K562 (cell line): ENCODE data around the gene DGKB. TPM values are rescaled to one million over a fixed set of nuclear protein-coding genes. Genes with fewer than 3 reads are reported as not detected.

Source experiments
- ATAC-seq: fragments of 200-7000 bp; cut with Tn5 transposase; 3 replicates; pipeline ENCODE4 v1.9.1; 2020; ENCODE audit warnings: moderate library complexity
- BruUV-seq: library from RNA; stranded (reverse); fragments of 400-500 nt; replicated peaks from 2 replicates; lab custom pipeline; 2021; lab: Mats Ljungman, UMichigan
- CTCF ChIA-PET: fragments of 300-600 bp; formaldehyde crosslinking; extraction: SDS; loops from one replicate; lab custom pipeline; 2021; ENCODE audit warnings: low intra/inter-chr PET ratio; lab: Yijun Ruan, JAX
- POLR2A ChIA-PET: fragments of 300-600, 350-650 bp; sonication (Branson Sonifier 250); formaldehyde crosslinking; extraction: SDS; loops from one replicate; lab custom pipeline; 2021; ENCODE audit warnings: antibody characterized with exemption, inconsistent platforms; lab: Yijun Ruan, JAX
- DNase-seq, 4 experiments: peaks; one replicate each; pipeline versions ENCODE4 v3.0.0 to v3.0.0-alpha.2; 2011 to 2018; ENCODE audit warnings: low spot score in 3 of 4, mixed read lengths in 3 of 4; ENCODE audit errors: extremely low read depth in 1 of 4
- FAIRE-seq: peaks from 2 replicates; lab custom pipeline; 2011; peaks lifted over from hg19 to GRCh38; lab: Jason Lieb, UNC
- H2AFZ ChIP-seq: 2 replicates; pipeline ENCODE4 v1.6.0; 2011; ENCODE audit warnings: low read depth, low read length, control low read depth, inconsistent platforms
- H3K27ac ChIP-seq: fragments of 200-600 bp; 3 replicates; pipeline ENCODE4 v1.8.0; 2011; ENCODE audit warnings: low read depth, mild to moderate bottlenecking, control low read depth, inconsistent platforms, low read length, moderate library complexity, mixed read lengths; ENCODE audit errors: extremely low read depth
- H3K27me3 ChIP-seq, 2 experiments: fragments of 300-600 bp in 1 of 2; 2 replicates in 1 of 2; 3 replicates in 1 of 2; pipeline versions ENCODE4 v1.6.0 to v1.8.0; 2011; ENCODE audit warnings: inconsistent platforms in 2 of 2, low read length in 2 of 2, mild to moderate bottlenecking in 1 of 2, mixed read lengths in 1 of 2, moderate library complexity in 1 of 2; ENCODE audit not compliant: control insufficient read depth in 2 of 2, insufficient read depth in 2 of 2
- H3K36me3 ChIP-seq: fragments of 300-600 bp; 3 replicates; pipeline ENCODE4 v1.8.0; 2011; ENCODE audit warnings: mild to moderate bottlenecking, low read length, inconsistent platforms; ENCODE audit not compliant: control insufficient read depth, insufficient read depth
- H3K4me1 ChIP-seq, 2 experiments: fragments of 200-600 bp in 1 of 2; replicated peaks in 1 of 2; 2 replicates in 1 of 2; 3 replicates in 1 of 2; pipeline versions ENCODE4 v1.5.1 to v1.8.0; 2011; ENCODE audit warnings: inconsistent platforms in 2 of 2, low read length in 2 of 2, mild to moderate bottlenecking in 1 of 2, mixed read lengths in 1 of 2, moderate library complexity in 1 of 2; ENCODE audit not compliant: control insufficient read depth in 2 of 2, insufficient read depth in 2 of 2
- H3K4me2 ChIP-seq: 2 replicates; pipeline ENCODE4 v1.6.1; 2011; ENCODE audit warnings: low read length, control low read depth, inconsistent platforms, mixed read lengths; ENCODE audit not compliant: insufficient read depth
- H3K4me3 ChIP-seq: fragments of 200-600 bp; sonication (generic), shearing (Covaris generic); 2 replicates; pipeline ENCODE4 v1.5.1; 2016; ENCODE audit warnings: control low read depth, inconsistent platforms
- H3K79me2 ChIP-seq: fragments of 200-600 bp; 3 replicates; pipeline ENCODE4 v1.8.0; 2011; ENCODE audit warnings: low read length, inconsistent platforms; ENCODE audit not compliant: control insufficient read depth, insufficient read depth
- H3K9ac ChIP-seq, 2 experiments: 2 replicates each; pipeline versions ENCODE4 v1.6.0 to v1.6.1; 2011; ENCODE audit warnings: low read depth in 2 of 2, low read length in 2 of 2, control low read depth in 1 of 2, inconsistent platforms in 1 of 2, mild to moderate bottlenecking in 1 of 2, mixed read lengths in 1 of 2; ENCODE audit not compliant: insufficient read depth in 1 of 2
- H3K9me1 ChIP-seq: one replicate; pipeline ENCODE4 v1.6.0; 2011; ENCODE audit warnings: inconsistent platforms, mild to moderate bottlenecking, low read length, moderate library complexity; ENCODE audit not compliant: control insufficient read depth, insufficient read depth
- H3K9me3 ChIP-seq: replicated peaks from 2 replicates; pipeline ENCODE4 v1.5.1; 2011; ENCODE audit warnings: low read depth, low read length, inconsistent platforms; ENCODE audit not compliant: control insufficient read depth, insufficient read depth
- H4K20me1 ChIP-seq: replicated peaks from 2 replicates; pipeline ENCODE4 v1.6.1; 2011; ENCODE audit warnings: low read length, inconsistent platforms, mixed read lengths; ENCODE audit not compliant: control insufficient read depth, insufficient read depth
- ELF4 ChIP-seq: fragments of 450-650 bp; formaldehyde crosslinking; IDR thresholded peaks from 2 replicates; pipeline ENCODE4 v1.4.0; 2022; ENCODE audit warnings: missing genetic modification characterization
- HSF4 ChIP-seq: fragments of 250-450 bp; sonication (Bioruptor Pico); IDR thresholded peaks from 2 replicates; pipeline ENCODE4 v2.1.2; 2022; ENCODE audit warnings: mild to moderate bottlenecking, moderate library complexity, borderline replicate concordance
- IRF9 ChIP-seq: fragments of 450-650 bp; IDR thresholded peaks from 2 replicates; pipeline ENCODE4 v1.6.1; 2016; ENCODE audit warnings: missing biosample characterization, missing genetic modification characterization
- MTA3 ChIP-seq: fragments of 450-650 bp; formaldehyde crosslinking; IDR thresholded peaks from 2 replicates; pipeline ENCODE4 v1.6.1; 2017; ENCODE audit warnings: mild to moderate bottlenecking, borderline replicate concordance
- NR4A1 ChIP-seq, 2 experiments: fragments of 250-450 bp in 1 of 2; fragments of 450-650 bp in 1 of 2; sonication (Bioruptor Pico) in 1 of 2; IDR thresholded peaks; 2 replicates each; pipeline versions ENCODE4 v1.4.0 to v1.6.1; 2016 to 2020; ENCODE audit warnings: mild to moderate bottlenecking in 2 of 2, missing compliant biosample characterization in 1 of 2, missing genetic modification characterization in 1 of 2, moderate library complexity in 1 of 2
- PTRF ChIP-seq: fragments of 450-650 bp; IDR thresholded peaks from 2 replicates; pipeline ENCODE4 v1.6.1; 2016; ENCODE audit warnings: mild to moderate bottlenecking, missing genetic modification characterization, missing compliant biosample characterization
- SAFB2 ChIP-seq: fragments of 200-400 bp; formaldehyde crosslinking; IDR thresholded peaks from 2 replicates; pipeline ENCODE4 v1.6.1; 2018; ENCODE audit warnings: borderline replicate concordance, low read length, low read depth, moderate library complexity; ENCODE audit not compliant: severe bottlenecking
- SRSF9 ChIP-seq: fragments of 200-400 bp; formaldehyde crosslinking; IDR thresholded peaks from 2 replicates; pipeline ENCODE4 v1.6.1; 2017; ENCODE audit warnings: low read depth, low read length, borderline replicate concordance
- ZNF133 ChIP-seq: fragments of 250-450 bp; sonication (Bioruptor Pico); IDR thresholded peaks from 2 replicates; pipeline ENCODE4 v1.4.0; 2020; ENCODE audit warnings: mild to moderate bottlenecking
- ZNF274 ChIP-seq: IDR thresholded peaks from 2 replicates; pipeline ENCODE4 v1.6.1; 2011; ENCODE audit warnings: low read depth, mild to moderate bottlenecking, low read length, moderate library complexity, borderline replicate concordance
- ZNF589 ChIP-seq: fragments of 200-800 bp; sonication (Bioruptor generic); IDR thresholded peaks from 2 replicates; pipeline ENCODE4 v1.6.1; 2016; ENCODE audit warnings: low read depth, missing genetic modification characterization, missing compliant biosample characterization
- ZNF639 ChIP-seq, 2 experiments: fragments of 200-800 bp in 1 of 2; sonication (Bioruptor generic) in 1 of 2; sonication (generic) in 1 of 2; formaldehyde crosslinking in 1 of 2; IDR thresholded peaks in 1 of 2; conservative IDR thresholded peaks in 1 of 2; 2 replicates each; pipeline versions ENCODE4 v1.5.0 to v1.6.1; 2016 to 2020; ENCODE audit warnings: missing compliant biosample characterization in 1 of 2, missing genetic modification characterization in 1 of 2, missing genetic modification reagents in 1 of 2
- ZNF76 ChIP-seq: fragments of 250-450 bp; sonication (Bioruptor Pico); IDR thresholded peaks from 2 replicates; pipeline ENCODE4 v1.4.0; 2020; ENCODE audit warnings: mild to moderate bottlenecking, moderate library complexity, borderline replicate concordance
- ZNF766 ChIP-seq: fragments of 200-800 bp; sonication (Bioruptor generic); conservative IDR thresholded peaks from 2 replicates; pipeline ENCODE4 v1.6.1; 2016; ENCODE audit warnings: missing genetic modification characterization, missing compliant biosample characterization
- WGBS: fragments of 100-300 bp; shearing (Covaris generic); methylation state at CpG from one replicate; pipeline ENCODE4 v1.1.6; 2016; ENCODE audit warnings: low coverage, mixed read lengths; ENCODE audit not compliant: insufficient coverage; ENCODE audit errors: missing lambda C conversion rate; 5-methylcytosine and 5-hydroxymethylcytosine counted together
- in situ Hi-C: fragments of 300-500 bp; cut with MboI; formaldehyde crosslinking; loops from 4 replicates; pipeline ENCODE4 v1.15.0; 2018; ENCODE audit warnings: inconsistent platforms, mixed read lengths
- intact Hi-C: fragments of 100-400 bp; cut with micrococcal nuclease; formaldehyde crosslinking; loops from 2 replicates; pipeline ENCODE4 v1.14.2; 2022
- polyA plus RNA-seq, 8 experiments: library from polyadenylated mRNA; depleted of rRNA in 4 of 8; stranded (reverse) in 5 of 8; unstranded in 3 of 8; fragments of >200 nt; fragmentation: Nextera tagmentation in 2 of 8; fragmentation: Illumina TruSeq in 1 of 8; extraction: Ambion mirVana in 2 of 8; extraction: Trizol in 1 of 8; gene quantifications; 2 replicates each; pipeline versions ENCODE4 v1.2.1 to v1.2.3, GENCODE V29; 2011 to 2014; ENCODE audit warnings: inconsistent platforms in 1 of 8, missing spikeins in 1 of 8
- total RNA-seq, 7 experiments: library from RNA; depleted of rRNA in 6 of 7; stranded (reverse); fragments of >200 nt in 6 of 7; fragmentation: Illumina TruSeq in 2 of 7; extraction: Trizol in 2 of 7; gene quantifications; 2 replicates each; pipeline versions ENCODE4 v1.2.1 to v1.2.3, GENCODE V29; 2011 to 2021; ENCODE audit warnings: low replicate concordance in 1 of 7
- TF ChIP-seq, protein P1 (sequence below): IDR thresholded peaks from 2 replicates; pipeline ENCODE4 v1.6.1; 2014; ENCODE audit warnings: antibody characterized with exemption

Gene DGKB
- total and polyA plus RNA-seq, 9 of the 15 experiments (the other 6 are each of a cell fraction or from before 2014, with no cell fraction given), result 0.01 TPM; not detected in 8

GRCh38 chr7:14637968-14638367 lies 264.6 kb downstream of the DGKB start (continued):
- TF ChIP-seq ZNF639 (CRISPR knock-in tag; conservative IDR thresholded peaks at IDR 0.05 in 1 of 2, IDR thresholded peaks at IDR 0.05 in 1 of 2) (no peak), HSF4 (CRISPR knock-in tag) (no peak), ZNF589 (CRISPR knock-in tag) (no peak), MTA3 (no peak), ZNF133 (CRISPR knock-in tag) (no peak), IRF9 (tag) (no peak), ZNF274 (no peak)

DNA sequence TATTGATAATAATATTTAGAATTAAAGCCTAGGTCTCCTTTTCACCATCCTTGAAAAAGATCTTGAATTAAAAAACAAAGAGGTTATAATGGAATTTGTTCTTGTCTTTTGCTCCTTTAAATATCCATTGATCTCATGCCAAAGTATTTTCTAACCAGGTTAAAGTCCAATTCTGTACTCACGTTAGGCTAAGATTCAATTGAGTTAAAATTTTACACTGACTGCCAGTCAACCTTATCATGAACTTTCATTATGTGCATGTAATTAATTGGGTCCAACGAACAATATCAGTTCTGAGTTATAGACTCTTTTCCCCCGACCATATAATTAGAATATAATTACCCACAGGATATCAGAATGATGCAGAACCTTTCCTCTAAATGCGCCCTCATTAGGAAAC lies 266.6 kb downstream of the DGKB start:
- H3K9me1 ChIP-seq, result no peaks in the 10 kb centered on the region
- H3K27me3 ChIP-seq, result no peaks in the 10 kb centered on the region
- no peak overlapping the region for H3K4me2 ChIP-seq
- in situ Hi-C loops, result no loop called here
- no peak overlapping the region for H3K27ac ChIP-seq
- H3K9ac ChIP-seq, result no peak overlapping the region
- no peaks in the 10 kb centered on the region for H3K9me3 ChIP-seq
- DNase-seq (no peak), ATAC-seq (no peak), FAIRE-seq (no peak)
- no peaks in the 10 kb centered on the region for H3K4me1 ChIP-seq
- H3K36me3 ChIP-seq, result no peaks in the 10 kb centered on the region
- no peak overlapping the region for H2AFZ ChIP-seq
- no TSS peak for BruUV-seq
- no peak overlapping the region for H3K4me3 ChIP-seq
- POLR2A ChIA-PET, result no interaction called here
- intact Hi-C loops, result no loop called here
- CTCF ChIA-PET, result no interaction called here
- WGBS, result 1% methylated on average over 4 of the region's 4 CpGs
- no peaks in the 10 kb centered on the region for H3K79me2 ChIP-seq
- no peaks in the 10 kb centered on the region for H4K20me1 ChIP-seq
- TF ChIP-seq NR4A1 (CRISPR knock-in tag; IDR thresholded peaks at IDR 0.05) (no peak), NR4A1 (tag; IDR thresholded peaks at IDR 0.05) (no peak), SAFB2 (no peak), SRSF9 (no peak), PTRF (tag) (no peak), ZNF766 (CRISPR knock-in tag) (no peak), ZNF76 (CRISPR knock-in tag) (no peak), ELF4 (CRISPR knock-in tag) (no peak)
- TF ChIP-seq, protein P1, sequence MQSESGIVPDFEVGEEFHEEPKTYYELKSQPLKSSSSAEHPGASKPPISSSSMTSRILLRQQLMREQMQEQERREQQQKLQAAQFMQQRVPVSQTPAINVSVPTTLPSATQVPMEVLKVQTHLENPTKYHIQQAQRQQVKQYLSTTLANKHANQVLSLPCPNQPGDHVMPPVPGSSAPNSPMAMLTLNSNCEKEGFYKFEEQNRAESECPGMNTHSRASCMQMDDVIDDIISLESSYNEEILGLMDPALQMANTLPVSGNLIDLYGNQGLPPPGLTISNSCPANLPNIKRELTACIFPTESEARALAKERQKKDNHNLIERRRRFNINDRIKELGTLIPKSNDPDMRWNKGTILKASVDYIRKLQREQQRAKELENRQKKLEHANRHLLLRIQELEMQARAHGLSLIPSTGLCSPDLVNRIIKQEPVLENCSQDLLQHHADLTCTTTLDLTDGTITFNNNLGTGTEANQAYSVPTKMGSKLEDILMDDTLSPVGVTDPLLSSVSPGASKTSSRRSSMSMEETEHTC, result no peak
